ENCODE measurements around the gene ARHGAP6.

- TF ChIP-seq NFE2L2 (conservative IDR thresholded peaks at IDR 0.05; ENCODE audit: low read length), result no peak
- TF ChIP-seq CTCF (IDR thresholded peaks at IDR 0.05), result no peak
- no peak for TF ChIP-seq MAZ (IDR thresholded peaks at IDR 0.05; ENCODE audit: borderline replicate concordance, low read depth, low read length)
These were observed 426.5 kb downstream of the ARHGAP6 start for GRCh38 chrX:11239230-11239629.

All from A549 (cell line).